HCT116 (cell line): ENCODE data around the gene MACROH2A1.

Experiments
- EGR1 ChIP-seq: IDR thresholded peaks from 2 replicates; pipeline ENCODE4 v1.6.1; 2012; ENCODE audit warnings: low read depth
- EZH2 ChIP-seq: fragments of 200-600 bp; sonication (generic); IDR thresholded peaks from 2 replicates; pipeline ENCODE4 v1.6.1; 2017; ENCODE audit warnings: antibody characterized with exemption, mixed run types
- JUND ChIP-seq: IDR thresholded peaks from 2 replicates; pipeline ENCODE4 v1.6.1; 2012
- POLR2A ChIP-seq: IDR thresholded peaks from 2 replicates; pipeline ENCODE4 v1.7.0; 2011; ENCODE audit warnings: borderline replicate concordance; ENCODE audit not compliant: insufficient read depth, insufficient read length; ENCODE audit errors: extremely low read depth
- SIN3A ChIP-seq: IDR thresholded peaks from 2 replicates; pipeline ENCODE4 v1.6.1; 2012; ENCODE audit warnings: low read depth
- TCF7L2 ChIP-seq: IDR thresholded peaks from 2 replicates; pipeline ENCODE4 v1.7.0; 2011; ENCODE audit warnings: borderline replicate concordance, inconsistent platforms; ENCODE audit not compliant: insufficient read depth, insufficient read length; ENCODE audit errors: extremely low read depth
- TF ChIP-seq, protein P1 (sequence below), 3 experiments: fragments of 200-600 bp in 1 of 3; sonication (generic) in 1 of 3; IDR thresholded peaks in 2 of 3; conservative IDR thresholded peaks in 1 of 3; 2 replicates each; pipeline ENCODE4 v1.5.1; 2012 to 2017; ENCODE audit warnings: low read depth in 2 of 3, low read length in 2 of 3, antibody characterized with exemption in 1 of 3, borderline replicate concordance in 1 of 3, control low read depth in 1 of 3, mild to moderate bottlenecking in 1 of 3, mixed read lengths in 1 of 3, mixed run types in 1 of 3, moderate library complexity in 1 of 3; ENCODE audit not compliant: insufficient read depth in 1 of 3
- TF ChIP-seq, protein P2 (sequence below): IDR thresholded peaks from 2 replicates; pipeline ENCODE4 v1.6.1; 2012

DNA sequence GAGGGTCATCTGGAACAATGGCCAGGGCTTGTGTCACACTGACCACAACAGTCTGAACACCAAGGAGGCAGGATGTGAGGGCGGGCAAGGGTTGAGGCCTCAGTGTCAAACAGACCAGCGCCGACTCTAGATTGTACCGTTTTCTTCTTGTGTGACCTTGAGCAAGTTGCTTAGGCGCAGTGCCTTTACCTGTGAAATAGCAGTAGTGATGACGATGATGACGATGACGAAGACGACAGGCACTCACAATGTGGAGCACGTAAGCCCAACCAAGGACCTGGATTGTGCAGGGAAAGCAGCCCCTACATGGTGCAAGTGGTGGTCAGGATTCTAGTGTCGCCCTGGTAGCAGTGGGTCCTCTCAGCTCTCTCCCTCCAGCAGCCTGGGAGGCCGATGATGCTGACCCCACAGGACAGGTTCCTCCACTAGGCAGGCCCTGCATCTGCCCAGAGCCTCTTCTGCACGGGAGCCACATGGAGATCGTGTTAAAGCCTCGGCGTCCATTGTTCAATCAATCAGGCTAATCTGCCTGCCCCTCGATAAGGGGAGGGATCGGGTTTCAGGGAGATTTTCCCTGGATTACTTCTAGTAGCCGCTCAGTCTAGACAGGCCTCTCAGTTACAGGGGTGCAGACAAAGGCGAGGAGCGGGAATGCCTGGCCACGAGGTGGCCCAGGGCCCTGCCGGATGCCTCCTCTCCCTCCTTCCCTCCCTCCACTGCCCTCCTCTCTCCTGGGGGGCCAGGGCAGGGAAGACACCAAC is 91.7 kb downstream of the MACROH2A1 start:
- TF ChIP-seq, protein P1, sequence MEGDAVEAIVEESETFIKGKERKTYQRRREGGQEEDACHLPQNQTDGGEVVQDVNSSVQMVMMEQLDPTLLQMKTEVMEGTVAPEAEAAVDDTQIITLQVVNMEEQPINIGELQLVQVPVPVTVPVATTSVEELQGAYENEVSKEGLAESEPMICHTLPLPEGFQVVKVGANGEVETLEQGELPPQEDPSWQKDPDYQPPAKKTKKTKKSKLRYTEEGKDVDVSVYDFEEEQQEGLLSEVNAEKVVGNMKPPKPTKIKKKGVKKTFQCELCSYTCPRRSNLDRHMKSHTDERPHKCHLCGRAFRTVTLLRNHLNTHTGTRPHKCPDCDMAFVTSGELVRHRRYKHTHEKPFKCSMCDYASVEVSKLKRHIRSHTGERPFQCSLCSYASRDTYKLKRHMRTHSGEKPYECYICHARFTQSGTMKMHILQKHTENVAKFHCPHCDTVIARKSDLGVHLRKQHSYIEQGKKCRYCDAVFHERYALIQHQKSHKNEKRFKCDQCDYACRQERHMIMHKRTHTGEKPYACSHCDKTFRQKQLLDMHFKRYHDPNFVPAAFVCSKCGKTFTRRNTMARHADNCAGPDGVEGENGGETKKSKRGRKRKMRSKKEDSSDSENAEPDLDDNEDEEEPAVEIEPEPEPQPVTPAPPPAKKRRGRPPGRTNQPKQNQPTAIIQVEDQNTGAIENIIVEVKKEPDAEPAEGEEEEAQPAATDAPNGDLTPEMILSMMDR (IDR thresholded peaks at IDR 0.05 in 2 of 3, conservative IDR thresholded peaks at IDR 0.05 in 1 of 3; ENCODE audit: borderline replicate concordance in 1 of 3, insufficient read depth in 1 of 3, low read depth in 2 of 3, low read length in 2 of 3): no peak
- TF ChIP-seq POLR2A: no peak
- TF ChIP-seq JUND: no peak
- no peak for TF ChIP-seq EZH2
- no peak for TF ChIP-seq EGR1
- TF ChIP-seq SIN3A: no peak
- TF ChIP-seq TCF7L2: no peak
- TF ChIP-seq, protein P2, sequence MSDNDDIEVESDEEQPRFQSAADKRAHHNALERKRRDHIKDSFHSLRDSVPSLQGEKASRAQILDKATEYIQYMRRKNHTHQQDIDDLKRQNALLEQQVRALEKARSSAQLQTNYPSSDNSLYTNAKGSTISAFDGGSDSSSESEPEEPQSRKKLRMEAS: no peak
